Gastroesophageal sphincter (tissue), 3 donors: ENCODE results near the gene NUCB1.

Source experiments
- POLR2A ChIP-seq, 2 donors: fragments of 450-650 bp; IDR thresholded peaks; one replicate each; pipeline ENCODE4 v1.6.1; 2017; ENCODE audit warnings: antibody characterized with exemption in 2 of 2, mild to moderate bottlenecking in 2 of 2, moderate library complexity in 1 of 2
- POLR2AphosphoS5 ChIP-seq: sonication (generic); formaldehyde crosslinking; IDR thresholded peaks from one replicate; pipeline ENCODE4 v1.6.1; 2017; ENCODE audit warnings: antibody characterized with exemption
- TF ChIP-seq, protein P1 (sequence below), 4 experiments: fragments of 200-600 bp in 2 of 4; fragments of 450-650 bp in 2 of 4; sonication (generic) in 1 of 4; IDR thresholded peaks; one replicate each; pipeline ENCODE4 v1.5.1; 2017 to 2019; ENCODE audit warnings: antibody characterized with exemption in 4 of 4, mild to moderate bottlenecking in 2 of 4, moderate library complexity in 2 of 4

DNA sequence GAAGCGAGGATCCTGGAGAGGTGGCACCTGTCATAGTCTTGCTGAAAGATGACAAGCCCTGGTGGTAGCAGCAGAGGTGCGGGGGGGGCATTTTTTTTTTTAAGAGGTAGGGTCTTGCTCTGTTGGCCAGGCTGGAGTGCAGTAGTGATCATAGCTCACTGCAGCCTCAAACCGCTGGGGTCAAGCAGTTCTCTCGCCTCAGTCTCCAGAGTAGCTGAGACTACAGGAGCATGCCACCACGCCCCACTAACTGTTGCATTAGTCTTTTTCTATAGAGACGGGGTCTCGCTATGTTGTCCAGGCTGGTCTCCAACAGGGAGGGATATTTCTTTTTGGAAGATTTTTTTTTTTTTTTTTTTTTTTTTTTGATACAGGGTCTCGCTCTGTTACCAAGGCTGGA lies 57.9 kb downstream of the NUCB1 start:
- no peak for TF ChIP-seq POLR2A (IDR thresholded peaks at IDR 0.05)
- TF ChIP-seq, protein P1, sequence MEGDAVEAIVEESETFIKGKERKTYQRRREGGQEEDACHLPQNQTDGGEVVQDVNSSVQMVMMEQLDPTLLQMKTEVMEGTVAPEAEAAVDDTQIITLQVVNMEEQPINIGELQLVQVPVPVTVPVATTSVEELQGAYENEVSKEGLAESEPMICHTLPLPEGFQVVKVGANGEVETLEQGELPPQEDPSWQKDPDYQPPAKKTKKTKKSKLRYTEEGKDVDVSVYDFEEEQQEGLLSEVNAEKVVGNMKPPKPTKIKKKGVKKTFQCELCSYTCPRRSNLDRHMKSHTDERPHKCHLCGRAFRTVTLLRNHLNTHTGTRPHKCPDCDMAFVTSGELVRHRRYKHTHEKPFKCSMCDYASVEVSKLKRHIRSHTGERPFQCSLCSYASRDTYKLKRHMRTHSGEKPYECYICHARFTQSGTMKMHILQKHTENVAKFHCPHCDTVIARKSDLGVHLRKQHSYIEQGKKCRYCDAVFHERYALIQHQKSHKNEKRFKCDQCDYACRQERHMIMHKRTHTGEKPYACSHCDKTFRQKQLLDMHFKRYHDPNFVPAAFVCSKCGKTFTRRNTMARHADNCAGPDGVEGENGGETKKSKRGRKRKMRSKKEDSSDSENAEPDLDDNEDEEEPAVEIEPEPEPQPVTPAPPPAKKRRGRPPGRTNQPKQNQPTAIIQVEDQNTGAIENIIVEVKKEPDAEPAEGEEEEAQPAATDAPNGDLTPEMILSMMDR (IDR thresholded peaks at IDR 0.05) = no peak
- no peak for TF ChIP-seq POLR2AphosphoS5
